Tibial nerve (tissue), 4 donors: ENCODE results near the gene PPP2R5D. TPM values are rescaled to one million over a fixed set of nuclear protein-coding genes. Genes with fewer than 3 reads are reported as not detected.

Experiments
- DNase-seq, 2 donors: peaks; one replicate each; pipeline ENCODE4 v3.0.0-alpha.2; 2019; ENCODE audit warnings: low spot score in 2 of 2
- H3K27ac ChIP-seq, 4 donors: fragments of 200-600 bp; sonication (generic) in 3 of 4; one replicate each; pipeline ENCODE4 v1.5.1; 2017 to 2019; ENCODE audit warnings: mild to moderate bottlenecking in 1 of 4
- H3K27me3 ChIP-seq, 2 donors: fragments of 200-600 bp; sonication (generic) in 1 of 2; one replicate each; pipeline versions ENCODE4 v1.5.1 to v1.6.0; 2017 to 2019
- H3K36me3 ChIP-seq, 3 donors: fragments of 200-600 bp; sonication (generic); one replicate each; pipeline ENCODE4 v1.5.1; 2018 to 2019
- H3K4me1 ChIP-seq, 4 donors: fragments of 200-600 bp; sonication (generic) in 3 of 4; one replicate each; pipeline ENCODE4 v1.5.1; 2017 to 2019
- H3K4me3 ChIP-seq, 4 donors: fragments of 200-600 bp; sonication (generic) in 3 of 4; one replicate each; pipeline ENCODE4 v1.5.1; 2017 to 2019; ENCODE audit warnings: mild to moderate bottlenecking in 1 of 4, moderate library complexity in 1 of 4
- H3K9me3 ChIP-seq, 4 donors: fragments of 200-600 bp; sonication (generic) in 3 of 4; one replicate each; pipeline ENCODE4 v1.5.1; 2017 to 2019
- CTCF ChIP-seq, 5 experiments: fragments of 200-600 bp in 3 of 5; fragments of 450-650 bp in 2 of 5; sonication (generic) in 3 of 5; IDR thresholded peaks; one replicate each; pipeline ENCODE4 v1.5.1; 2016 to 2019; ENCODE audit warnings: antibody characterized with exemption in 5 of 5, mild to moderate bottlenecking in 3 of 5, moderate library complexity in 2 of 5
- EP300 ChIP-seq, 2 donors: sonication (generic); formaldehyde crosslinking; IDR thresholded peaks; one replicate each; pipeline ENCODE4 v1.6.1; 2017; ENCODE audit warnings: antibody characterized with exemption in 2 of 2, mild to moderate bottlenecking in 1 of 2
- POLR2A ChIP-seq, 2 donors: fragments of 450-650 bp; IDR thresholded peaks; one replicate each; pipeline ENCODE4 v1.6.1; 2017; ENCODE audit warnings: antibody characterized with exemption in 2 of 2, mild to moderate bottlenecking in 2 of 2, moderate library complexity in 2 of 2
- whole genome bisulfite sequencing, 2 donors: methylation state at CpG; one replicate each; pipeline ENCODE4 v1.1.5; 2018; 5-methylcytosine and 5-hydroxymethylcytosine counted together
- total RNA-seq, 4 donors: library from RNA; depleted of rRNA; stranded (reverse); fragments of >200 nt; gene quantifications; one replicate each; pipeline ENCODE4 v1.1.0, GENCODE V29; 2016

The PPP2R5D gene
- total RNA-seq, 4 donors from 2014 or later, result 25.8 to 54.6 (median 48.3) TPM

GRCh38 chr6:43013097-43013842 lies 28.9 kb downstream of the PPP2R5D start:
- no peak for DNase-seq
- H3K4me1 ChIP-seq, result peaks cover 5 to 56% (median 19%) of the 10 kb centered on the region in 4 donors
- peaks cover 0 to 58% (median 8%) of the 10 kb centered on the region in 3 donors for H3K36me3 ChIP-seq

GRCh38 chr6:43013843-43014433 lies 29.6 kb downstream of the PPP2R5D start, which contains the start of the genes KLHDC3 and MEA1:
Gene KLHDC3, plus strand, starts transcription at chr6:43014249. Its CDS starts 2,944 bp downstream, at chr6:43017193.
Gene MEA1, minus strand, starts transcription at chr6:43013946. Its CDS starts 133 bp downstream, at chr6:43013813.
- Histone ChIP-seq H3K36me3 (peaks cover 0 to 58% (median 5%) of the 10 kb centered on the region in 3 donors), H3K27me3 (no peaks in the 10 kb centered on the region), H3K4me1 (peaks cover 5 to 58% (median 19%) of the 10 kb centered on the region in 4 donors), H3K27ac (peak within 1 kb of the TSS; percentile 69 to 89 (median 84)), H3K4me3 (peak within 1 kb of the TSS; percentile 76 to 86 (median 80)), H3K9me3 (no peaks in the 10 kb centered on the region)
- 0 to 1% methylated on average over 46 to 51 of the region's 51 CpGs for WGBS, 2 donors
- DNase-seq, result peak; percentile 98 to 99
- TF ChIP-seq CTCF (IDR thresholded peaks at IDR 0.05) (peak in 1 of 5 experiments; percentile 32), EP300 (IDR thresholded peaks at IDR 0.05) (peak; percentile 92 to 94), POLR2A (IDR thresholded peaks at IDR 0.05) (peak; percentile 23 to 57)

More at GRCh38 chr6:43013097-43013842, 28.9 kb downstream of the PPP2R5D start:
- Histone ChIP-seq H3K9me3 (no peaks in the 10 kb centered on the region), H3K27me3 (no peaks in the 10 kb centered on the region), H3K27ac (peak overlapping the region; percentile 69 to 89 (median 79)), H3K4me3 (peak overlapping the region; percentile 62 to 80 (median 78))
- WGBS, 2 donors, result 2 to 3% methylated on average over 21 to 25 of the region's 25 CpGs
- TF ChIP-seq POLR2A (IDR thresholded peaks at IDR 0.05) (no peak), EP300 (IDR thresholded peaks at IDR 0.05) (no peak), CTCF (IDR thresholded peaks at IDR 0.05) (no peak)

GRCh38 chr6:43014434-43014909 lies 30.1 kb downstream of the PPP2R5D start:
- Histone ChIP-seq H3K4me1 (peaks cover 5 to 58% (median 19%) of the 10 kb centered on the region in 4 donors), H3K4me3 (peak overlapping the region; percentile 76 to 86 (median 80)), H3K9me3 (no peaks in the 10 kb centered on the region), H3K27me3 (no peaks in the 10 kb centered on the region), H3K36me3 (peaks cover 0 to 58% (median 7%) of the 10 kb centered on the region in 3 donors), H3K27ac (peak overlapping the region; percentile 16 to 89 (median 84))
- DNase-seq, result no peak
- TF ChIP-seq POLR2A (IDR thresholded peaks at IDR 0.05), result no peak
- 0 to 1% methylated on average over 7 of the region's 7 CpGs for WGBS, 2 donors

GRCh38 chr6:43016176-43016942 lies 32.0 kb downstream of the PPP2R5D start:
- TF ChIP-seq POLR2A (IDR thresholded peaks at IDR 0.05) (no peak), EP300 (IDR thresholded peaks at IDR 0.05) (no peak), CTCF (IDR thresholded peaks at IDR 0.05) (no peak)
- Histone ChIP-seq H3K4me1 (peaks cover 5 to 71% (median 26%) of the 10 kb centered on the region in 4 donors), H3K9me3 (no peaks in the 10 kb centered on the region), H3K27me3 (no peaks in the 10 kb centered on the region), H3K4me3 (no peak overlapping the region), H3K36me3 (peaks cover 0 to 54% (median 5%) of the 10 kb centered on the region in 3 donors), H3K27ac (no peak overlapping the region)
- 65 to 81% methylated on average over 7 of the region's 7 CpGs for WGBS, 2 donors
- no peak for DNase-seq

- TF ChIP-seq CTCF (IDR thresholded peaks at IDR 0.05) (no peak), POLR2A (IDR thresholded peaks at IDR 0.05) (no peak), EP300 (IDR thresholded peaks at IDR 0.05) (no peak)
- Histone ChIP-seq H3K27ac (no peak overlapping the region), H3K9me3 (no peaks in the 10 kb centered on the region), H3K4me1 (peaks cover 5 to 65% (median 26%) of the 10 kb centered on the region in 4 donors), H3K36me3 (peaks cover 0 to 48% (median 3%) of the 10 kb centered on the region in 3 donors), H3K4me3 (no peak overlapping the region), H3K27me3 (no peaks in the 10 kb centered on the region)
- WGBS, 2 donors, result 81 to 93% methylated on average over 5 to 12 of the region's 12 CpGs
- no peak for DNase-seq
These were observed 32.6 kb downstream of the PPP2R5D start for GRCh38 chr6:43016943-43017334.
